ENCODE measurements around the gene ZNF221.

GRCh38 chr19:43934055-43934984, 16.7 kb upstream of the ZNF221 start:
- TF ChIP-seq ZC3H4 (CRISPR knock-in tag; IDR thresholded peaks at IDR 0.05; ENCODE audit: borderline replicate concordance) (no peak), RFX5 (IDR thresholded peaks at IDR 0.05; ENCODE audit: low read depth, low read length) (no peak), RAD21 (CRISPR knock-in tag; conservative IDR thresholded peaks at IDR 0.05 in 1 of 2, IDR thresholded peaks at IDR 0.05 in 1 of 2) (no peak), CBX1 (IDR thresholded peaks at IDR 0.05; ENCODE audit: low read depth) (no peak), ELF1 (tag; IDR thresholded peaks at IDR 0.05) (no peak)
